ENCODE measurements around the gene MRGPRD. TPM values are rescaled to one million over a fixed set of nuclear protein-coding genes. Genes with fewer than 3 reads are reported as not detected.

MRGPRD gene
- total RNA-seq, 1 experiment from 2014 or later: not detected

GRCh38 chr11:68979931-68980775 is 633 bp downstream of the MRGPRD start (continued):
- no peak for TF ChIP-seq ZNF423 (CRISPR knock-in tag; IDR thresholded peaks at IDR 0.05)
- TF ChIP-seq GRHL2 (CRISPR knock-in tag; IDR thresholded peaks at IDR 0.05; ENCODE audit: insufficient replicate concordance, severe bottlenecking): no peak

DNA sequence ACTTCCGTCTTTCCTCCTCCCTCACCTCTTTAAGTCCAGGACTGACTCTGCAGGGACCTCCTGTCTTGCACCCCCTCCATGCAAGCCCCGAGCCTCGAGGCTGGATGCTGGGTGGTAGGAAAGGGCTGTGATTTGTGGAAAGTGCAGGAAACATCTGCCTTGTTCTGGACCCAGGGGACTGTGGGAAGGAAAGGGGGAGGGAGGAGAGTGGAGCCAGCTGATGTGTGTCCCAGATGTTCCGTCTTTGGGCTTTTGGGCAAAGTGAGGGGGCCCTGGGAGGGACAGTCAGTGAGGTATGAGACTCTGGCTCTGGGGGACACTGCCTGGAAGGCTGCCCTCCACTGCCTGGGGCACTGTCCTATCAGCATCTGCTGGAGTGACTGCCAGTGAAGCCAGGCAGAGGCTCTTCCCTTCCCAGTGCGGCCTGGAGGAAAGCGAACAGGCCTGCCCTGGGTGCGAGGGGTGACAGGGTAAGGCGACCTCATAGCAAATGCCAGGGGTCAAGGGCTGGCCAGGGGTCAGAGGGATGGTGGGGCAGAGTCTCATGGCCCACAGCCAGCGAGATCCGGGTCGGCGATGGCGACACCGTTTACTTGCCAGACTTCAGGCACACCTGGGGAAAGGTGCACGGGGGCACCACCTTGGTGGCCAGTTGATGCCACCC is 1.7 kb downstream of the MRGPRD start:
- peaks cover 4% of the 10 kb centered on the region for H3K36me3 Mint-ChIP-seq
- H3K4me1 Mint-ChIP-seq: peaks cover 10% of the 10 kb centered on the region
- TF ChIP-seq SMAD4 (CRISPR knock-in tag; IDR thresholded peaks at IDR 0.05) (no peak), ELF4 (CRISPR knock-in tag; IDR thresholded peaks at IDR 0.05; ENCODE audit: low read depth) (no peak), NR1H2 (CRISPR knock-in tag; IDR thresholded peaks at IDR 0.05) (no peak), OVOL2 (CRISPR knock-in tag; IDR thresholded peaks at IDR 0.05; ENCODE audit: borderline replicate concordance) (no peak), ZNF219 (CRISPR knock-in tag; IDR thresholded peaks at IDR 0.05; ENCODE audit: borderline replicate concordance) (no peak)
- TF ChIP-seq, protein P1, sequence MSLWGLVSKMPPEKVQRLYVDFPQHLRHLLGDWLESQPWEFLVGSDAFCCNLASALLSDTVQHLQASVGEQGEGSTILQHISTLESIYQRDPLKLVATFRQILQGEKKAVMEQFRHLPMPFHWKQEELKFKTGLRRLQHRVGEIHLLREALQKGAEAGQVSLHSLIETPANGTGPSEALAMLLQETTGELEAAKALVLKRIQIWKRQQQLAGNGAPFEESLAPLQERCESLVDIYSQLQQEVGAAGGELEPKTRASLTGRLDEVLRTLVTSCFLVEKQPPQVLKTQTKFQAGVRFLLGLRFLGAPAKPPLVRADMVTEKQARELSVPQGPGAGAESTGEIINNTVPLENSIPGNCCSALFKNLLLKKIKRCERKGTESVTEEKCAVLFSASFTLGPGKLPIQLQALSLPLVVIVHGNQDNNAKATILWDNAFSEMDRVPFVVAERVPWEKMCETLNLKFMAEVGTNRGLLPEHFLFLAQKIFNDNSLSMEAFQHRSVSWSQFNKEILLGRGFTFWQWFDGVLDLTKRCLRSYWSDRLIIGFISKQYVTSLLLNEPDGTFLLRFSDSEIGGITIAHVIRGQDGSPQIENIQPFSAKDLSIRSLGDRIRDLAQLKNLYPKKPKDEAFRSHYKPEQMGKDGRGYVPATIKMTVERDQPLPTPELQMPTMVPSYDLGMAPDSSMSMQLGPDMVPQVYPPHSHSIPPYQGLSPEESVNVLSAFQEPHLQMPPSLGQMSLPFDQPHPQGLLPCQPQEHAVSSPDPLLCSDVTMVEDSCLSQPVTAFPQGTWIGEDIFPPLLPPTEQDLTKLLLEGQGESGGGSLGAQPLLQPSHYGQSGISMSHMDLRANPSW (CRISPR knock-in tag; conservative IDR thresholded peaks at IDR 0.05; ENCODE audit: low read depth): no peak
- TF ChIP-seq, protein P2, sequence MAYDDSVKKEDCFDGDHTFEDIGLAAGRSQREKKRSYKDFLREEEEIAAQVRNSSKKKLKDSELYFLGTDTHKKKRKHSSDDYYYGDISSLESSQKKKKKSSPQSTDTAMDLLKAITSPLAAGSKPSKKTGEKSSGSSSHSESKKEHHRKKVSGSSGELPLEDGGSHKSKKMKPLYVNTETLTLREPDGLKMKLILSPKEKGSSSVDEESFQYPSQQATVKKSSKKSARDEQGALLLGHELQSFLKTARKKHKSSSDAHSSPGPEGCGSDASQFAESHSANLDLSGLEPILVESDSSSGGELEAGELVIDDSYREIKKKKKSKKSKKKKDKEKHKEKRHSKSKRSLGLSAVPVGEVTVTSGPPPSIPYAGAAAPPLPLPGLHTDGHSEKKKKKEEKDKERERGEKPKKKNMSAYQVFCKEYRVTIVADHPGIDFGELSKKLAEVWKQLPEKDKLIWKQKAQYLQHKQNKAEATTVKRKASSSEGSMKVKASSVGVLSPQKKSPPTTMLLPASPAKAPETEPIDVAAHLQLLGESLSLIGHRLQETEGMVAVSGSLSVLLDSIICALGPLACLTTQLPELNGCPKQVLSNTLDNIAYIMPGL (CRISPR knock-in tag; IDR thresholded peaks at IDR 0.05): no peak
- TF ChIP-seq, protein P3, sequence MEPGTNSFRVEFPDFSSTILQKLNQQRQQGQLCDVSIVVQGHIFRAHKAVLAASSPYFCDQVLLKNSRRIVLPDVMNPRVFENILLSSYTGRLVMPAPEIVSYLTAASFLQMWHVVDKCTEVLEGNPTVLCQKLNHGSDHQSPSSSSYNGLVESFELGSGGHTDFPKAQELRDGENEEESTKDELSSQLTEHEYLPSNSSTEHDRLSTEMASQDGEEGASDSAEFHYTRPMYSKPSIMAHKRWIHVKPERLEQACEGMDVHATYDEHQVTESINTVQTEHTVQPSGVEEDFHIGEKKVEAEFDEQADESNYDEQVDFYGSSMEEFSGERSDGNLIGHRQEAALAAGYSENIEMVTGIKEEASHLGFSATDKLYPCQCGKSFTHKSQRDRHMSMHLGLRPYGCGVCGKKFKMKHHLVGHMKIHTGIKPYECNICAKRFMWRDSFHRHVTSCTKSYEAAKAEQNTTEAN (CRISPR knock-in tag; IDR thresholded peaks at IDR 0.05): no peak
- DNase-seq (ENCODE audit: low spot score) (peak; percentile 5), ATAC-seq (no peak)
- H3K4me3 Mint-ChIP-seq: no peak overlapping the region
- H3K27me3 Mint-ChIP-seq (ENCODE audit: low read depth): no peaks in the 10 kb centered on the region; the same call in 1 of the 2 replicates
- CTCF ChIA-PET: interaction anchor here (1.0 to 2.2 kb wide), 2 partner anchors 23 to 29 kb away, joined by 3 to 10 read pairs; no protein-coding TSS in a partner anchor
- H3K9me3 Mint-ChIP-seq: peaks cover 21% of the 10 kb centered on the region
- no peak overlapping the region for H3K27ac Mint-ChIP-seq
- POLR2A ChIA-PET: no interaction called here

DNA sequence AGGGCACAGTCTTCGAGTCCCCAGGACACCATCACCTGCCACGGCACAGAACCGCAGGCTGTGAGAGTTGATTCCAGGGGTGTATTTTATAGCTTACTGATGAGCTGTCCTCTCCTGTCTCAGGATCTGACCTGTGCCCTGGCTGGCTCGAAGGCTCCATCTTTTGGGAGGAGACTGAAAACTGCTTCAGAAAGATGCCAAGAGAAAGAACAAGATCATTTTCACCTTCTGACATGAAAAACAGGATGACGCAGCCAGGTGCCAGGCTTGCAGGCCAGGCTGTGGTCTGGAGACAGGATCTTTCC is 2.2 kb downstream of the MRGPRD start:
- ATAC-seq: no peak
- CTCF ChIA-PET: no interaction called here
- H3K27me3 Mint-ChIP-seq (ENCODE audit: low read depth): no peaks in the 10 kb centered on the region; the same call in 1 of the 2 replicates
- no peak for TF ChIP-seq ETV6 (CRISPR knock-in tag; IDR thresholded peaks at IDR 0.05)
- TF ChIP-seq HMGA2 (CRISPR knock-in tag; IDR thresholded peaks at IDR 0.05): no peak
- TF ChIP-seq, protein P4, sequence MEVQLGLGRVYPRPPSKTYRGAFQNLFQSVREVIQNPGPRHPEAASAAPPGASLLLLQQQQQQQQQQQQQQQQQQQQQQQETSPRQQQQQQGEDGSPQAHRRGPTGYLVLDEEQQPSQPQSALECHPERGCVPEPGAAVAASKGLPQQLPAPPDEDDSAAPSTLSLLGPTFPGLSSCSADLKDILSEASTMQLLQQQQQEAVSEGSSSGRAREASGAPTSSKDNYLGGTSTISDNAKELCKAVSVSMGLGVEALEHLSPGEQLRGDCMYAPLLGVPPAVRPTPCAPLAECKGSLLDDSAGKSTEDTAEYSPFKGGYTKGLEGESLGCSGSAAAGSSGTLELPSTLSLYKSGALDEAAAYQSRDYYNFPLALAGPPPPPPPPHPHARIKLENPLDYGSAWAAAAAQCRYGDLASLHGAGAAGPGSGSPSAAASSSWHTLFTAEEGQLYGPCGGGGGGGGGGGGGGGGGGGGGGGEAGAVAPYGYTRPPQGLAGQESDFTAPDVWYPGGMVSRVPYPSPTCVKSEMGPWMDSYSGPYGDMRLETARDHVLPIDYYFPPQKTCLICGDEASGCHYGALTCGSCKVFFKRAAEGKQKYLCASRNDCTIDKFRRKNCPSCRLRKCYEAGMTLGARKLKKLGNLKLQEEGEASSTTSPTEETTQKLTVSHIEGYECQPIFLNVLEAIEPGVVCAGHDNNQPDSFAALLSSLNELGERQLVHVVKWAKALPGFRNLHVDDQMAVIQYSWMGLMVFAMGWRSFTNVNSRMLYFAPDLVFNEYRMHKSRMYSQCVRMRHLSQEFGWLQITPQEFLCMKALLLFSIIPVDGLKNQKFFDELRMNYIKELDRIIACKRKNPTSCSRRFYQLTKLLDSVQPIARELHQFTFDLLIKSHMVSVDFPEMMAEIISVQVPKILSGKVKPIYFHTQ (CRISPR knock-in tag; IDR thresholded peaks at IDR 0.05): no peak
- no peak for TF ChIP-seq MAX (CRISPR knock-in tag; IDR thresholded peaks at IDR 0.05)
- TF ChIP-seq CDX4 (CRISPR knock-in tag; IDR thresholded peaks at IDR 0.05; ENCODE audit: borderline replicate concordance): no peak
- TF ChIP-seq EMX1 (CRISPR knock-in tag; IDR thresholded peaks at IDR 0.05): no peak
- no peak for TF ChIP-seq GTF2I (CRISPR knock-in tag; conservative IDR thresholded peaks at IDR 0.05)
- no peak for TF ChIP-seq CTCF (IDR thresholded peaks at IDR 0.05)
- no peak for TF ChIP-seq MYBL2 (CRISPR knock-in tag; IDR thresholded peaks at IDR 0.05)
- TF ChIP-seq CREM (CRISPR knock-in tag; IDR thresholded peaks at IDR 0.05): no peak

More for the DNA sequence above, 2.2 kb downstream of the MRGPRD start:
- DNase-seq (ENCODE audit: low spot score): peak; percentile 1
- H3K4me1 Mint-ChIP-seq: peaks cover 10% of the 10 kb centered on the region
- peaks cover 6% of the 10 kb centered on the region for H3K36me3 Mint-ChIP-seq
- peaks cover 25% of the 10 kb centered on the region for H3K9me3 Mint-ChIP-seq
- POLR2A ChIA-PET: no interaction called here
- H3K4me3 Mint-ChIP-seq: no peak overlapping the region
- no peak overlapping the region for H3K27ac Mint-ChIP-seq

Measured in WTC11 (cell line).